Type B pancreatic cell (in vitro differentiated cells): Measurements from ENCODE around the gene ITGAD. TPM values are rescaled to one million over a fixed set of nuclear protein-coding genes. Genes with fewer than 3 reads are reported as not detected.

Source experiments
- DNase-seq: peaks from one replicate; pipeline ENCODE4 v3.0.0; 2021; ENCODE audit warnings: mixed read lengths; ENCODE audit not compliant: unreplicated experiment; ENCODE audit errors: extremely low spot score
- H3K27ac Mint-ChIP-seq: 2 replicates; pipeline ENCODE4 v1.8.0; 2021; ENCODE audit warnings: mild to moderate bottlenecking, mixed read lengths
- H3K27me3 Mint-ChIP-seq: 2 replicates; pipeline ENCODE4 v1.8.0; 2021; ENCODE audit warnings: mixed read lengths
- H3K36me3 Mint-ChIP-seq: 2 replicates; pipeline ENCODE4 v1.8.0; 2021; ENCODE audit warnings: mixed read lengths
- H3K4me1 Mint-ChIP-seq: one replicate; pipeline ENCODE4 v1.8.0; 2021; ENCODE audit warnings: mixed read lengths; ENCODE audit not compliant: unreplicated experiment
- H3K4me3 Mint-ChIP-seq: 2 replicates; pipeline ENCODE4 v1.8.0; 2021; ENCODE audit warnings: mild to moderate bottlenecking, mixed read lengths
- H3K9me3 Mint-ChIP-seq: 2 replicates; pipeline ENCODE4 v1.8.0; 2021; ENCODE audit warnings: mixed read lengths
- total RNA-seq: library from RNA; stranded (reverse); gene quantifications from 2 replicates; pipeline ENCODE4 v1.2.1, GENCODE V29; 2021; ENCODE audit warnings: low replicate concordance
- TF ChIP-seq, protein P1 (sequence below): fragments of 200-600 bp; sonication (generic); conservative IDR thresholded peaks from 2 replicates; pipeline ENCODE4 v1.5.0; 2021; ENCODE audit warnings: antibody characterized with exemption, mild to moderate bottlenecking

ITGAD gene
- total RNA-seq, 1 donor from 2014 or later: not detected

GRCh38 chr16:31351246-31351941, 41.7 kb upstream of the ITGAD start:
- no peaks in the 10 kb centered on the region for H3K4me1 Mint-ChIP-seq

DNA sequence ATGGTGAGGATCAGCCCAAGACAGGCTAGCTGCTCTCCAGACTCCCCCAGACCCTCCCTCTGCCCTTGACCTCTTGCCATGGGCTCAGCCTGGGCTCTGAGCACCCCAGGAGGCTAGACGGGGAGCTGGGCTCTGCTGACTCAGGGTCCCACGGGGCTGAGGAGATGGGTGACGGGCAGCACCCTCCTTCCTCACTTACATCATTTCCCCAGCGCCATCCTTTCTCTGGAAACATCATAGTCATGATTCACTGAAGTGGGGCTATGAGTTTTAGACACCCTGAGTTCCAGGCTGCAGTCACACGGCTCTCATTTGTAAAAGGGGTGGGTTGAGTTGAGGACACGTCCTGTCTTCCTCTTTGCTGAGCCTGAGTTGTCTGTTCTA, 41.2 kb upstream of the ITGAD start:
- Mint-ChIP-seq H3K27ac (no peak overlapping the region), H3K36me3 (no peaks in the 10 kb centered on the region), H3K4me3 (no peak overlapping the region), H3K9me3 (no peaks in the 10 kb centered on the region), H3K27me3 (peaks cover 41% of the 10 kb centered on the region), H3K4me1 (no peaks in the 10 kb centered on the region)
- no peak for DNase-seq
- TF ChIP-seq, protein P1, sequence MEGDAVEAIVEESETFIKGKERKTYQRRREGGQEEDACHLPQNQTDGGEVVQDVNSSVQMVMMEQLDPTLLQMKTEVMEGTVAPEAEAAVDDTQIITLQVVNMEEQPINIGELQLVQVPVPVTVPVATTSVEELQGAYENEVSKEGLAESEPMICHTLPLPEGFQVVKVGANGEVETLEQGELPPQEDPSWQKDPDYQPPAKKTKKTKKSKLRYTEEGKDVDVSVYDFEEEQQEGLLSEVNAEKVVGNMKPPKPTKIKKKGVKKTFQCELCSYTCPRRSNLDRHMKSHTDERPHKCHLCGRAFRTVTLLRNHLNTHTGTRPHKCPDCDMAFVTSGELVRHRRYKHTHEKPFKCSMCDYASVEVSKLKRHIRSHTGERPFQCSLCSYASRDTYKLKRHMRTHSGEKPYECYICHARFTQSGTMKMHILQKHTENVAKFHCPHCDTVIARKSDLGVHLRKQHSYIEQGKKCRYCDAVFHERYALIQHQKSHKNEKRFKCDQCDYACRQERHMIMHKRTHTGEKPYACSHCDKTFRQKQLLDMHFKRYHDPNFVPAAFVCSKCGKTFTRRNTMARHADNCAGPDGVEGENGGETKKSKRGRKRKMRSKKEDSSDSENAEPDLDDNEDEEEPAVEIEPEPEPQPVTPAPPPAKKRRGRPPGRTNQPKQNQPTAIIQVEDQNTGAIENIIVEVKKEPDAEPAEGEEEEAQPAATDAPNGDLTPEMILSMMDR: no peak

More at GRCh38 chr16:31351246-31351941, 41.7 kb upstream of the ITGAD start:
- TF ChIP-seq, protein P1: no peak
- Mint-ChIP-seq H3K27ac (no peak overlapping the region), H3K9me3 (no peaks in the 10 kb centered on the region), H3K36me3 (no peaks in the 10 kb centered on the region), H3K4me3 (no peak overlapping the region), H3K27me3 (peaks cover 44% of the 10 kb centered on the region)
- DNase-seq: no peak

DNA sequence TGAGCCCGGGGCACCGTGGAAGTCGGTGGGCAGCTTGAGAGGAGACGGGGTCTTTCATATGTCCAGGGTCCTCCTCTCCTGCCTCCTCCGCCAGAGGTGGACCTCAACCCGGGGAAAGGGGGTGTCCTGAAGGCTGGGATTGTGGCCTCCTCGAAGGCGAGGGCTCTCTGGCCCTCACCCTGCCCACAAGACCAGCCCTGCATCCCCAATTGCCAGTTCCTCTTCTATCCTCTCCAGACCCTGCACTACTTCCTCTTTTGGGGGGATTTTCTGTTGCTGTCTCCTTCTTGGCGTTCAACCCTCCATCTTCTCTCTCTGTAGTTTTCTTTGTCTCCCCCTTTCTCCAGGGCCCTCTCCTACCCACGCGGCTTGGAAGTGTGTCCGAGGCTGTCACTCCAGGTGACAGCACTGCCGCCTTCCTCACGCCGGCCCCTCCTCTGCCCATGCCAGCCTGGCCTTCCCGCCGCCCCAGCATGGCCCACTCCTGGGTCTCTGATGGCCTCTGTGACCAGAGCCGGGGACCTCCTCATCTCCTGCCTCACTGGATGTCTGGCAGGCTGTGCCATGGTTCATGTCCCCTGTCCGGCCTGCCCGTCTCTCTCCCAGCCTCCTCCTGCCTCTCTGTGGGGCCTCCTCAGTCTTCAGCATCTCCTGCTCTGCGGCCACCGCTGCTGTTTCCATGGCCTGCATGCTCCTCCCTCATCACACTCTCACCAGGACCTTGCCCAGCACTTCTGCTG, 40.6 kb upstream of the ITGAD start:
- Mint-ChIP-seq H3K9me3 (no peaks in the 10 kb centered on the region), H3K36me3 (no peaks in the 10 kb centered on the region), H3K27me3 (peaks cover 36% of the 10 kb centered on the region), H3K4me3 (no peak overlapping the region), H3K27ac (no peak overlapping the region), H3K4me1 (no peaks in the 10 kb centered on the region)
- no peak for DNase-seq
- TF ChIP-seq, protein P1: no peak

- DNase-seq: no peak
- Mint-ChIP-seq H3K4me1 (no peaks in the 10 kb centered on the region), H3K9me3 (no peaks in the 10 kb centered on the region), H3K4me3 (no peak within 1 kb of the TSS), H3K27me3 (peaks cover 24% of the 10 kb centered on the region), H3K27ac (no peak within 1 kb of the TSS), H3K36me3 (no peaks in the 10 kb centered on the region)
- TF ChIP-seq, protein P1: no peak
Observed at GRCh38 chr16:31354394-31355291, 38.5 kb upstream of the ITGAD start, which contains the start of gene ITGAX. TSS of gene ITGAX (plus strand) at chr16:31355176. CDS start at chr16:31355255, 79 bp downstream.

DNA sequence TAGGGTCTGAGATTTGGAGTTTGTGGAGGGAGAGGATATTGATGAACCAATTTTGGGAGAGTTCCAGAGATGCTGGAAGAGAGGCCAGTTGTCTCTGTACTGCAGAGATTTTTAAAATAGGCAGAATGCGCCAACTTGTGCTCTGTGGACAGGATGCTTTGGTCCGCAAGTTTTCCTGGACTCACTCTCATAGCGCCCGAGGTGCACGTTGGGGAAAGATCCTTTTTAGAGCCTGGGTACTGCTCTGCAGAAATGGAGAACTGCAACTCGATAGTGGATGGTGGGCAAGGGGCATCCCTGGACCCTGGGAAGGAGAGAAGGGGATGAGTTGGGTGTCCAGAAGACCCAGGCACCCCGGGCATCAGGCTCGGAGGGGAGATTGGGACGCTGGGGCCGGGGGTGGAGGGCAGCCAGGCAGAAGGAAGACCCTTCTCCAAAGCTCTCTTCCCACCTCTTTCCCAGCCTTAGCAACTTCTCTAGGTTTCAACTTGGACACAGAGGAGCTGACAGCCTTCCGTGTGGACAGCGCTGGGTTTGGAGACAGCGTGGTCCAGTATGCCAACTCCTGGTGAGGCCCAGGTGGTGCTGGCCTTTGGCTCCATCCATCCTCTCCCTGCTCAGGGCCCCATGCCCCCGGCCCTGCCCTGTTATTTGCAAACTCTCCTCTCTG, 37.6 kb upstream of the ITGAD start:
- Mint-ChIP-seq H3K9me3 (no peaks in the 10 kb centered on the region), H3K27ac (no peak overlapping the region), H3K36me3 (no peaks in the 10 kb centered on the region), H3K4me1 (no peaks in the 10 kb centered on the region), H3K27me3 (peaks cover 20% of the 10 kb centered on the region), H3K4me3 (no peak overlapping the region)
- TF ChIP-seq, protein P1: no peak
- DNase-seq: no peak
